CD14-positive monocyte (primary cell): ENCODE results near the gene SKIC8. TPM values are rescaled to one million over a fixed set of nuclear protein-coding genes. Genes with fewer than 3 reads are reported as not detected.
"Not testable (repeated sequence)": the region's sequence is repeated elsewhere in the genome, so short reads cannot be mapped to it uniquely, and the experiment has no call there.

Source experiments
- DNase-seq, 3 donors: peaks; one replicate each; pipeline ENCODE4 v3.0.0-alpha.2; 2011 to 2022
- H2AFZ ChIP-seq: 2 replicates; pipeline ENCODE4 v1.6.0; 2012; ENCODE audit warnings: mild to moderate bottlenecking, low read depth, low read length, inconsistent platforms; ENCODE audit not compliant: insufficient read depth, poor library complexity, severe bottlenecking
- H3K27ac ChIP-seq, 2 donors: 1 replicate in 1 of 2; 2 replicates in 1 of 2; pipeline ENCODE4 v1.5.1; 2012 to 2013; ENCODE audit warnings: low read length in 2 of 2, control low read depth in 1 of 2, inconsistent platforms in 1 of 2, low read depth in 1 of 2, mild to moderate bottlenecking in 1 of 2
- H3K27me3 ChIP-seq, 2 donors: one replicate each; pipeline versions ENCODE4 v1.6.0 to v1.6.1; 2011 to 2013; ENCODE audit warnings: low read length in 2 of 2; ENCODE audit not compliant: control insufficient read depth in 2 of 2, insufficient read depth in 2 of 2
- H3K36me3 ChIP-seq, 2 donors: replicated peaks in 1 of 2; 1 replicate in 1 of 2; 2 replicates in 1 of 2; pipeline versions ENCODE4 v1.5.1 to v1.6.1; 2012 to 2013; ENCODE audit warnings: low read length in 2 of 2, control low read depth in 1 of 2, inconsistent platforms in 1 of 2, mild to moderate bottlenecking in 1 of 2; ENCODE audit not compliant: insufficient read depth in 2 of 2, control insufficient read depth in 1 of 2
- H3K4me1 ChIP-seq, 2 donors: 1 replicate in 1 of 2; 2 replicates in 1 of 2; pipeline versions ENCODE4 v1.5.1 to v1.6.1; 2012 to 2013; ENCODE audit warnings: low read length in 2 of 2, control low read depth in 1 of 2, inconsistent platforms in 1 of 2, mild to moderate bottlenecking in 1 of 2, moderate library complexity in 1 of 2; ENCODE audit not compliant: insufficient read depth in 2 of 2, control insufficient read depth in 1 of 2
- H3K4me2 ChIP-seq: replicated peaks from 2 replicates; pipeline ENCODE3; 2012; ENCODE audit warnings: low read length, moderate library complexity, mild to moderate bottlenecking; ENCODE audit not compliant: poor library complexity, severe bottlenecking; ENCODE audit errors: extremely low read depth
- H3K4me3 ChIP-seq, 3 experiments: fragments of 200-600 bp in 1 of 3; sonication (generic) in 1 of 3; replicated peaks in 1 of 3; 1 replicate in 2 of 3; 2 replicates in 1 of 3; pipeline ENCODE4 v1.5.1; 2011 to 2013; ENCODE audit warnings: low read length in 3 of 3, mild to moderate bottlenecking in 3 of 3, control low read depth in 2 of 3, low read depth in 2 of 3, inconsistent platforms in 1 of 3, moderate library complexity in 1 of 3
- H3K79me2 ChIP-seq: 2 replicates; pipeline ENCODE4 v1.6.0; 2012; ENCODE audit warnings: mild to moderate bottlenecking, control low read depth, inconsistent platforms, low read length, moderate library complexity; ENCODE audit not compliant: insufficient read depth
- H3K9ac ChIP-seq: 2 replicates; pipeline ENCODE4 v1.6.0; 2017; ENCODE audit warnings: low read length, mild to moderate bottlenecking; ENCODE audit not compliant: insufficient read depth, poor library complexity, severe bottlenecking
- H3K9me3 ChIP-seq, 2 donors: replicated peaks in 1 of 2; 1 replicate in 1 of 2; 2 replicates in 1 of 2; pipeline versions ENCODE4 v1.5.1 to v1.6.1; 2012 to 2013; ENCODE audit warnings: low read length in 2 of 2, control low read depth in 1 of 2; ENCODE audit not compliant: control insufficient read depth in 1 of 2, insufficient read depth in 1 of 2
- H4K20me1 ChIP-seq: 2 replicates; pipeline ENCODE4 v1.6.0; 2012; ENCODE audit warnings: mild to moderate bottlenecking, low read length, control low read depth, moderate library complexity; ENCODE audit not compliant: insufficient read depth
- H3K27ac Mint-ChIP-seq, 7 donors: one replicate each; pipeline ENCODE4 v1.8.0; 2020; ENCODE audit warnings: mild to moderate bottlenecking in 7 of 7, mixed read lengths in 7 of 7, moderate library complexity in 6 of 7, inconsistent platforms in 2 of 7
- H3K27me3 Mint-ChIP-seq, 3 donors: one replicate each; pipeline ENCODE4 v1.8.0; 2021 to 2022; ENCODE audit warnings: low read depth in 3 of 3, mild to moderate bottlenecking in 3 of 3, mixed read lengths in 3 of 3, moderate library complexity in 3 of 3, inconsistent platforms in 1 of 3
- H3K36me3 Mint-ChIP-seq, 2 donors: one replicate each; pipeline ENCODE4 v1.8.0; 2020; ENCODE audit warnings: mixed read lengths in 2 of 2, inconsistent platforms in 1 of 2, mild to moderate bottlenecking in 1 of 2
- H3K4me1 Mint-ChIP-seq: one replicate; pipeline ENCODE4 v1.8.0; 2020; ENCODE audit warnings: mild to moderate bottlenecking, mixed read lengths
- H3K4me3 Mint-ChIP-seq, 2 donors: one replicate each; pipeline ENCODE4 v1.8.0; 2020; ENCODE audit warnings: mild to moderate bottlenecking in 2 of 2, mixed read lengths in 2 of 2, moderate library complexity in 1 of 2
- H3K9me3 Mint-ChIP-seq, 7 donors: one replicate each; pipeline ENCODE4 v1.8.0; 2020 to 2022; ENCODE audit warnings: mixed read lengths in 7 of 7, mild to moderate bottlenecking in 6 of 7, moderate library complexity in 6 of 7, inconsistent platforms in 2 of 7
- WGBS: methylation state at CpG from one replicate; pipeline ENCODE4 v1.1.5; 2013; ENCODE audit warnings: missing lambda C conversion rate; ENCODE audit not compliant: insufficient coverage; 5-methylcytosine and 5-hydroxymethylcytosine counted together
- intact Hi-C, 2 donors: fragments of 100-400 bp; cut with micrococcal nuclease; formaldehyde crosslinking; loops; one replicate each; pipeline versions ENCODE4 v1.15.0 to v1.15.1; 2023
- polyA plus RNA-seq, 3 donors: library from polyadenylated mRNA; depleted of rRNA in 1 of 3; unstranded in 2 of 3; stranded (reverse) in 1 of 3; fragments of 300-500 nt in 2 of 3; fragments of >200 nt in 1 of 3; fragmentation: Illumina TruSeq in 2 of 3; gene quantifications; 1 replicate in 2 of 3; 2 replicates in 1 of 3; pipeline ENCODE4 v1.2.3, GENCODE V29; 2012 to 2021
- TF ChIP-seq, protein P1 (sequence below): fragments of 200-600 bp; IDR thresholded peaks from one replicate; pipeline ENCODE4 v1.8.0; 2022; ENCODE audit warnings: antibody characterized with exemption, mild to moderate bottlenecking

SKIC8 gene
- polyA plus RNA-seq, 3 donors = 59.8 to 123 (median 88.0) TPM

DNA sequence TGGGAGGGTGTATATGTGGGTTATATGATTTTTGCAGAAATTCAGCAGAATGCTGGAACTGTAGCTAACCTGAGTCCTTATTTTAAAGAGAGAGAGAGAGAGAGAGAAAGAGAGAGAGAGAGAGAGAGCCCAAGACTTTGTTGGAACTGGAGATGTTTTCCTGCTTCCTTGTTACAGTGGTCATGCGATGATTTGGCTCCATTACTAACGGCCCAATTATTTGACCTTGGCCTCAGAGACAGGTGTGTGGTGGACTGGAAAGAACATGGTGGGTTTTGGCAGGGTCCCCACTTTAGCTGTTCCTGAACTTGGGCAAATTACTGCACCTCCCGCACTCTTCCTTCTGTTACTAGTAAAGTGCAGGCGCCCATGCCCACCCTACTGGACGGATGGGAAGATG is 50.3 kb downstream of the SKIC8 start:
- Histone ChIP-seq H3K9ac (no peak overlapping the region), H2AFZ (no peak overlapping the region), H3K79me2 (no peaks in the 10 kb centered on the region), H4K20me1 (no peaks in the 10 kb centered on the region), H3K36me3 (no peaks in the 10 kb centered on the region), H3K9me3 (no peaks in the 10 kb centered on the region), H3K4me1 (no peaks in the 10 kb centered on the region), H3K4me3 (no peak overlapping the region), H3K27ac (no peak overlapping the region), H3K4me2 (no peak overlapping the region), H3K27me3 (no peaks in the 10 kb centered on the region)
- Mint-ChIP-seq H3K36me3 (no peaks in the 10 kb centered on the region), H3K4me1 (no peaks in the 10 kb centered on the region), H3K27me3 (peaks cover 0 to 3% (median 0%) of the 10 kb centered on the region in 3 donors), H3K27ac (no peak overlapping the region), H3K9me3 (peaks cover 0 to 2% (median 0%) of the 10 kb centered on the region in 7 donors), H3K4me3 (no peak overlapping the region)
- TF ChIP-seq, protein P1, sequence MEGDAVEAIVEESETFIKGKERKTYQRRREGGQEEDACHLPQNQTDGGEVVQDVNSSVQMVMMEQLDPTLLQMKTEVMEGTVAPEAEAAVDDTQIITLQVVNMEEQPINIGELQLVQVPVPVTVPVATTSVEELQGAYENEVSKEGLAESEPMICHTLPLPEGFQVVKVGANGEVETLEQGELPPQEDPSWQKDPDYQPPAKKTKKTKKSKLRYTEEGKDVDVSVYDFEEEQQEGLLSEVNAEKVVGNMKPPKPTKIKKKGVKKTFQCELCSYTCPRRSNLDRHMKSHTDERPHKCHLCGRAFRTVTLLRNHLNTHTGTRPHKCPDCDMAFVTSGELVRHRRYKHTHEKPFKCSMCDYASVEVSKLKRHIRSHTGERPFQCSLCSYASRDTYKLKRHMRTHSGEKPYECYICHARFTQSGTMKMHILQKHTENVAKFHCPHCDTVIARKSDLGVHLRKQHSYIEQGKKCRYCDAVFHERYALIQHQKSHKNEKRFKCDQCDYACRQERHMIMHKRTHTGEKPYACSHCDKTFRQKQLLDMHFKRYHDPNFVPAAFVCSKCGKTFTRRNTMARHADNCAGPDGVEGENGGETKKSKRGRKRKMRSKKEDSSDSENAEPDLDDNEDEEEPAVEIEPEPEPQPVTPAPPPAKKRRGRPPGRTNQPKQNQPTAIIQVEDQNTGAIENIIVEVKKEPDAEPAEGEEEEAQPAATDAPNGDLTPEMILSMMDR = no peak
- DNase-seq = no peak
- WGBS = 83% methylated on average over 2 of the region's 5 CpGs
- intact Hi-C loops = no loop called here

DNA sequence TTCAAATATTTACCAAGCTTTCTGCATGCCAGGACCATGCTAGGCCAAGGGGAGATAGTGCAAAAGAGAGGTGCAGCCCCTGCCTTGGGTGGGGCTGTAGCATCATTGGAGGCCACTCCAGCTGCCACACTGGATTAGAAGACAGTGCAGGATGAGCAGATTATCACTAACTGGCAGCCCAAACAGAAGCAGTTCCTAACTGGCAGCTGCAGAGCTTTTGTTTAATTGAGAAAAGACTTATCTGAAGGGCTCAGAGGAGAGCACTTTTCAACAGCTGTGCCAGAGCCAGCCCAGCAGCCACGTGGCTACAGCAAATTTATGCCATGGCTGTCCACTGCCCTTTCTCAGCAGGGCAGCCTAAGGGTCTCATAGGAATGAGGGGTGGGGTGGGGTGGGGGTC is 51.5 kb downstream of the SKIC8 start:
- Histone ChIP-seq H3K36me3 (no peaks in the 10 kb centered on the region), H3K4me3 (no peak overlapping the region), H2AFZ (no peak overlapping the region), H3K79me2 (no peaks in the 10 kb centered on the region), H4K20me1 (no peaks in the 10 kb centered on the region), H3K9me3 (no peaks in the 10 kb centered on the region), H3K4me1 (no peaks in the 10 kb centered on the region), H3K27ac (no peak overlapping the region), H3K9ac (no peak overlapping the region), H3K27me3 (no peaks in the 10 kb centered on the region), H3K4me2 (no peak overlapping the region)
- intact Hi-C loops = no loop called here
- no peak for DNase-seq
- Mint-ChIP-seq H3K4me3 (no peak overlapping the region), H3K4me1 (no peaks in the 10 kb centered on the region), H3K27me3 (peaks cover 0 to 3% (median 0%) of the 10 kb centered on the region in 3 donors), H3K27ac (no peak overlapping the region), H3K9me3 (peaks cover 0 to 2% (median 0%) of the 10 kb centered on the region in 7 donors), H3K36me3 (no peaks in the 10 kb centered on the region)
- WGBS = no CpG with 5 or more reads among the region's 1 CpG
- TF ChIP-seq, protein P1 = no peak

DNA sequence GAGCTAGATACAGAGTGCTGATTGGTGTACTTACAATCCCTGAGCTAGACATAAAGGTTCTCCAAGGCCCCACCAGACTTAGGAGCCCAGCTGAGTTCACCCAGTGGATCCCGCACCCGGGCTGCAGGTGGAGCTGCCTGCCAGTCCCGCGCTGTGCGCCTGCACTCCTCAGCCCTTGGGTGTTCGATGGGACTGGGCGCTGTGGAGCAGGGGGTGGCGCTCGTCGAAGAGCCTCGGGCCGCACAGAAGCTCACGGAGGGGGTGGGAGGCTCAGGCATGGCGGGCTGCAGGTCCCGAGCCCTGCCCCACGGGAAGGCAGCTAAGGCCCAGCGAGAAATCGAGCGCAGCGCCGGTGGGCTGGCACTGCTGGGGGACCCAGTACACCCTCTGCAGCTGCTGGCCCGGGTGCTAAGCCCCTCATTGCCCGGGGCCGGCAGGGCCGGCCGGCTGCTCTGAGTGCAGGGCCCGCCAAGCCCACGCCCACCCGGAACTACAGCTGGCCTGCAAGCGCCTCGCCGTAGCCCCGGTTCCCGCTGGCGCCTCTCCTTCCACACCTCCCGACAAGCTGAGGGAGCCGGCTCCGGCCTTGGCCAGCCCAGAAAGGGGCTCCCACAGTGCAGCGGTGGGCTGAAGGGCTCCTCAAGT is 53.3 kb downstream of the SKIC8 start:
- H3K27me3 Mint-ChIP-seq, H2AFZ ChIP-seq, H3K36me3 Mint-ChIP-seq, H3K79me2 ChIP-seq, H3K27me3 ChIP-seq, H4K20me1 ChIP-seq, intact Hi-C loops, H3K4me3 ChIP-seq, H3K4me3 Mint-ChIP-seq, H3K27ac Mint-ChIP-seq, H3K27ac ChIP-seq, H3K4me2 ChIP-seq, DNase-seq, H3K36me3 ChIP-seq, H3K9me3 Mint-ChIP-seq, H3K9me3 ChIP-seq, H3K9ac ChIP-seq, H3K4me1 ChIP-seq, H3K4me1 Mint-ChIP-seq: not testable (repeated sequence)
- 96% methylated on average over 23 of the region's 39 CpGs for WGBS
